Pancreas (tissue), 10 donors: ENCODE data around the gene AXDND1. TPM values are rescaled to one million over a fixed set of nuclear protein-coding genes. Genes with fewer than 3 reads are reported as not detected.
"Not testable (repeated sequence)": the region's sequence is repeated elsewhere in the genome, so short reads cannot be mapped to it uniquely, and the experiment has no call there.

ENCODE experiments used
- ATAC-seq, 4 donors: fragments of 200-7000 bp; cut with Tn5 transposase; one replicate each; pipeline versions ENCODE4 v1.8.0 to v1.9.1; 2020; ENCODE audit warnings: mild to moderate bottlenecking in 4 of 4, moderate library complexity in 4 of 4
- DNase-seq, 6 donors: peaks; one replicate each; pipeline ENCODE4 v3.0.0-alpha.2; 2020
- FAIRE-seq: peaks from 2 replicates; lab custom pipeline; 2012; peaks lifted over from hg19 to GRCh38; lab: Jason Lieb, UNC
- H3K27ac ChIP-seq, 4 donors: fragments of 200-600 bp; sonication (generic); 1 replicate in 3 of 4; 2 replicates in 1 of 4; pipeline versions ENCODE4 v1.5.0 to v1.8.0; 2020
- H3K27me3 ChIP-seq, 4 donors: fragments of 200-600 bp; one replicate each; pipeline ENCODE4 v1.8.0; 2021
- H3K36me3 ChIP-seq, 3 donors: fragments of 200-600 bp; sonication (generic) in 1 of 3; one replicate each; pipeline versions ENCODE4 v1.5.0 to v1.8.0; 2020 to 2021
- H3K4me1 ChIP-seq, 3 donors: fragments of 200-600 bp; one replicate each; pipeline ENCODE4 v1.8.0; 2021
- H3K4me3 ChIP-seq, 4 donors: fragments of 200-600 bp; sonication (generic) in 2 of 4; one replicate each; pipeline versions ENCODE4 v1.5.0 to v1.8.0; 2020 to 2021
- H3K9me3 ChIP-seq, 4 donors: fragments of 200-600 bp; one replicate each; pipeline ENCODE4 v1.8.0; 2021
- WGBS, 2 donors: extraction: QIAGEN DNeasy Blood & Tissue Kit; methylation state at CpG; one replicate each; pipeline ENCODE4 v1.1.7; 2013; 5-methylcytosine and 5-hydroxymethylcytosine counted together
- intact Hi-C, 3 donors: fragments of 100-400 bp; cut with DNase I; formaldehyde crosslinking; loops; one replicate each; pipeline versions ENCODE4 v1.11.1 to v1.14.2; 2022
- polyA plus RNA-seq, 2 donors: library from polyadenylated mRNA; stranded (reverse); fragments of 200-250 nt; gene quantifications; one replicate each; pipeline ENCODE4 v1.2.3, GENCODE V29; 2013
- total RNA-seq, 6 donors: library from RNA; stranded (reverse); fragmentation: NEBNext Ultra II Directional in 4 of 6; extraction: Animal tissue kit (Norgen Biotek cat#: 25700) in 4 of 6; gene quantifications; one replicate each; pipeline versions ENCODE4 v1.2.1 to v1.2.4, GENCODE V29; 2021 to 2023
- TF ChIP-seq, protein P1 (sequence below), 4 donors: fragments of 200-600 bp; sonication (generic) in 3 of 4; IDR thresholded peaks; one replicate each; pipeline versions ENCODE4 v1.5.0 to v1.8.0; 2021; ENCODE audit warnings: antibody characterized with exemption in 4 of 4
- donor health status: healthy with polysubstance abuse.
- donor health status: DM: no; HTN: no; CAD: no; lungs with moderate emphysema.
- donor health status: DM: no; HTN: no; CAD: no.
- donor health status: control.
- donor health status: control.
- donor health status: Bipolar disorder and iron deficiency.
- donor health status: DM: yes; HTN: yes; CAD: no.
- donor health status: DM: no; HTN: no; CAD: no.
- donor health status: DM: no; HTN: no; CAD: no.
- donor health status: DM: yes; HTN: yes; CAD: no.

Gene AXDND1
- total and polyA plus RNA-seq, 8 donors, result 0.09 to 0.45 (median 0.34) TPM; not detected in 2

DNA sequence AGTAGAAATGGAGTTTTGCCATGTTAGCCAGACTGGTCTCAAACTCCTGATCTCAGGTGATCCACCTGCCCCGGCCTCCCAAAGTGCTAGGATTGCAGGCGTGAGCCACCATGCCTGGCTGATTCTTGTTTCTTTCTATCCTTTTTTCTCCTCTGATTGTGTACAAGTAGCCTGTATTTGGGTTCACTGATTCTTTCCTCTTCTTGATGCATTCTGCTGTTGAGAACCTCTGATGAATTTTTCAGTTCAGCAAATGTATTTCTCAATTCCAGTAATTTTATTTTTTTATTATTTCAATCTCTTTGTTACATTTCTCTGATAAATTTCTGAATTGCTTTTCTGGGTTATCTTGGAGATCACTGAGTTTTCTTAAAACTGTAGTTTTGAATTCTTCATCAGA, 58.8 kb downstream of the AXDND1 start:
- FAIRE-seq, result no peak

DNA sequence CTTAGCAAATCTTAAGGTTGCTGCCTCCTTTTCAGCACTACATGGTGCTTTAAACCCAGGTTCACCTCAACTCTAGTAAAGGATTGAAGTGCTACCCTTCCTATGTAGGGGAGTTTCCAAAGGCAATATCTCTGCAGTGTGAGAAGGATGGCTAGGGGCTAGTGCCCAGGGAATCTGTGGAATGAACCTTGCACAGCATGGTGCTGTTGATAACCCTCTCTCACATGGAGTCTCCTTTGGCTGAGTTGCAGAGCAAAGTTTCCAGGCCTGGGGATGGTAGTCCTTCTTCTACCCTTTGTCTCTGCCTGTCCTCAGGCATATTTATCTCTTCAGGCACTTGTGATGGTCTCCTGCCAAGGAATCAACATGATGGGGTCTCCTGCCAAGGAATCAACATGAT, 59.4 kb downstream of the AXDND1 start:
- H3K36me3 ChIP-seq, result no peaks in the 10 kb centered on the region
- H3K27ac ChIP-seq, result no peak overlapping the region
- DNase-seq (no peak), FAIRE-seq (no peak), ATAC-seq (no peak)
- TF ChIP-seq, protein P1, sequence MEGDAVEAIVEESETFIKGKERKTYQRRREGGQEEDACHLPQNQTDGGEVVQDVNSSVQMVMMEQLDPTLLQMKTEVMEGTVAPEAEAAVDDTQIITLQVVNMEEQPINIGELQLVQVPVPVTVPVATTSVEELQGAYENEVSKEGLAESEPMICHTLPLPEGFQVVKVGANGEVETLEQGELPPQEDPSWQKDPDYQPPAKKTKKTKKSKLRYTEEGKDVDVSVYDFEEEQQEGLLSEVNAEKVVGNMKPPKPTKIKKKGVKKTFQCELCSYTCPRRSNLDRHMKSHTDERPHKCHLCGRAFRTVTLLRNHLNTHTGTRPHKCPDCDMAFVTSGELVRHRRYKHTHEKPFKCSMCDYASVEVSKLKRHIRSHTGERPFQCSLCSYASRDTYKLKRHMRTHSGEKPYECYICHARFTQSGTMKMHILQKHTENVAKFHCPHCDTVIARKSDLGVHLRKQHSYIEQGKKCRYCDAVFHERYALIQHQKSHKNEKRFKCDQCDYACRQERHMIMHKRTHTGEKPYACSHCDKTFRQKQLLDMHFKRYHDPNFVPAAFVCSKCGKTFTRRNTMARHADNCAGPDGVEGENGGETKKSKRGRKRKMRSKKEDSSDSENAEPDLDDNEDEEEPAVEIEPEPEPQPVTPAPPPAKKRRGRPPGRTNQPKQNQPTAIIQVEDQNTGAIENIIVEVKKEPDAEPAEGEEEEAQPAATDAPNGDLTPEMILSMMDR (IDR thresholded peaks at IDR 0.05), result no peak
- H3K9me3 ChIP-seq, result no peaks in the 10 kb centered on the region
- no peaks in the 10 kb centered on the region for H3K4me1 ChIP-seq
- no peaks in the 10 kb centered on the region for H3K27me3 ChIP-seq
- H3K4me3 ChIP-seq, result no peak overlapping the region
- intact Hi-C loops, result no loop called here

More for the DNA sequence above, 58.8 kb downstream of the AXDND1 start:
- intact Hi-C loops, result no loop called here
- Histone ChIP-seq H3K36me3 (no peaks in the 10 kb centered on the region), H3K9me3 (no peaks in the 10 kb centered on the region), H3K4me3 (no peak overlapping the region), H3K27me3 (no peaks in the 10 kb centered on the region), H3K4me1 (no peaks in the 10 kb centered on the region), H3K27ac (no peak overlapping the region)
- WGBS, 2 donors, result 89 to 90% methylated on average over 2 of the region's 2 CpGs
- ATAC-seq, result no peak
- DNase-seq, result no peak
- TF ChIP-seq, protein P1 (IDR thresholded peaks at IDR 0.05), result no peak

DNA sequence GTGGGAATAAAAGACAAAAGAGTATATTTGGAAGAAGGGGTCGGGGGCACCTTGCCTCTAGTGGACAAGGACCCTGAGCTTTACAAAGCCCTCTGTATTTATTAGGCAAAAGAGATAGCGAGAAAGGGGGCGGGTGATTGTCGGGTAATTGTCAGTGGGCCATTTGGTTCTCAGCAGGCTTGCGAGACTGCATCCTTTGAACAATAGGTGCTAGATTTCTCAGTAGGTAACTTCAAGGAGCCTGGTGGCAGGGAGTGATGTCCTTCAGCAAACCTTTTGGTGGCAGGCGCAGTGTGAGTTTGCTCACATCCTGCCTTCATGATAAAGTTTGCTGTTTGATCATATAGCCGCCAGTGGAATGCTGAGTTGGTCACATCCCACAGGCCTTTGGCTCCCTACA, 71.4 kb downstream of the AXDND1 start:
- H3K9me3 ChIP-seq, result no peaks in the 10 kb centered on the region
- H3K4me1 ChIP-seq, result no peaks in the 10 kb centered on the region
- intact Hi-C loops, result no loop called here
- TF ChIP-seq, protein P1 (IDR thresholded peaks at IDR 0.05), result no peak
- no peaks in the 10 kb centered on the region for H3K27me3 ChIP-seq
- FAIRE-seq (no peak), DNase-seq (no peak), ATAC-seq (no peak)
- no peaks in the 10 kb centered on the region for H3K36me3 ChIP-seq
- 76 to 92% methylated on average over 7 of the region's 7 CpGs for WGBS, 2 donors
- no peak overlapping the region for H3K4me3 ChIP-seq
- H3K27ac ChIP-seq, result no peak overlapping the region

DNA sequence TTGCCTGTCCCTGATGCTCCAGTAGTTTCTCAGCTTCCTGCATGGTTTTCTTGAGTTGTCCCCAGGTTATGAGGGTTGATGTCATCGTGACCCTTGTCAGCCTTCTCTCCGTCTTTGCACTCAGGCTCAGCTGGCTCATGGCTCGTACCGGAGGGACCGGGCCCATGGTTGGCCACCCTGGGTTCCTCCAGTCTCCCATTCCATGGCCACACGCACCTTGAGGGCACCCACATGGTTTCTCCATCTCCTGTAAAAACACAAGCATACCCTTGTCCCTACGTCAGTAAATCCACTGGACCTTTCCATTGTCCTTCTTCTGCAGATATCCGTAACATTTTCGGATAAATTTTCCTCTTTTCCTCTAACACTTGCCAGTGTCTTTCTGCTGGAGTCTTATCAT, 73.9 kb downstream of the AXDND1 start:
- H3K4me3 ChIP-seq, H3K9me3 ChIP-seq, H3K27me3 ChIP-seq, FAIRE-seq, ATAC-seq, intact Hi-C loops, H3K4me1 ChIP-seq, H3K36me3 ChIP-seq, DNase-seq, H3K27ac ChIP-seq: not testable (repeated sequence)
- 77 to 81% methylated on average over 9 of the region's 9 CpGs for WGBS, 2 donors

DNA sequence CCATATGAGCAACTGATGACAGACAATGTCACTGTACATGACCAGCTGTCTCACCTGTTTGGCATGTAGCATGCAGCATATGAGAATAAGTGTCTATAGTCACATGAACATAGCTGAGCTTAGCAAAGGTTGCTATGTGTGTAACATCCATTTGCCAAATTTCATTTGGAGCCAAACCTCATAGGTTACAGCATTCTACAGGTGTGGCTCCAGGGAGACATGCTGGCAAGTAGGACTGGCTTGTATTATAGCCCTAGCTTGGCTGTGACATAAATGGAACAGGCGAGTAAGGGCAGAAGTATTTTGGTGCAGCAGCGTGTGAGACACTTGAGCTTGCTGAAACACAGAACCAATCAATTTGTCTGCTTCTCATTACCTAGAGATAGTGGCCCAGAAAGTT, 74.5 kb downstream of the AXDND1 start:
- ATAC-seq, H3K4me1 ChIP-seq, intact Hi-C loops, FAIRE-seq, H3K36me3 ChIP-seq, H3K4me3 ChIP-seq, DNase-seq, H3K27me3 ChIP-seq, H3K9me3 ChIP-seq, H3K27ac ChIP-seq: not testable (repeated sequence)
- WGBS, 2 donors, result 80 to 81% methylated on average over 2 of the region's 2 CpGs

DNA sequence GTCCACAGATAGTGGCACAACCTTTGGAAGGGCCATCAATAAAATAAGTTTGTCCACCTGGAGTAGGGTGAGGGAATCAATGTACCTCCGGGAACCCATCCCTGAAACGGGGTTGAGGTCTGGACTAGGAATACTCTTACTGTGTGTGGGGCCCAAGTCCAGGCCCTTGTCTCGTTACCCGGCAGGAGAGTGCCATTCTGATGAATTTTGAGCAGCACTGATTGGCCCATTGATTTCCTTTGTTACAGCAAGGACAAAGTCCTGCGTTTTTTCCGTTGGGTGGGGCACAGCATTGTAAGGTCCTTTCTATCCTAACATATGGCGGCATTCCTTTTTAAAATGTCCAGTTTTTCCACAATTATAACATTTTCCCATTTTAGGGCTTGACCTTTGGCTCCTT, 75.2 kb downstream of the AXDND1 start:
- Histone ChIP-seq H3K27me3 (no peaks in the 10 kb centered on the region), H3K9me3 (no peaks in the 10 kb centered on the region), H3K27ac (no peak overlapping the region), H3K4me3 (no peak overlapping the region), H3K36me3 (no peaks in the 10 kb centered on the region), H3K4me1 (no peaks in the 10 kb centered on the region)
- no peak for ATAC-seq
- intact Hi-C loops, result no loop called here
- TF ChIP-seq, protein P1 (IDR thresholded peaks at IDR 0.05), result no peak
- 51 to 61% methylated on average over 7 of the region's 7 CpGs for WGBS, 2 donors
- no peak for DNase-seq
- no peak for FAIRE-seq
